ENCODE results near the gene SH3BGRL3.

GRCh38 chr1:26327956-26328362 lies 48.1 kb downstream of the SH3BGRL3 start:
- TF ChIP-seq CTCF (IDR thresholded peaks at IDR 0.05; ENCODE audit: insufficient read depth, low read depth, low read length) = no peak
- TF ChIP-seq EZH2 (IDR thresholded peaks at IDR 0.05; ENCODE audit: insufficient read depth, low read length) = no peak

Data from astrocyte (in vitro differentiated cells and primary cell).